ENCODE measurements around the gene RTKN2.

- no peak for TF ChIP-seq POLR2AphosphoS5 (IDR thresholded peaks at IDR 0.05; ENCODE audit: insufficient read depth in 1 of 2, low read depth in 1 of 2)
- TF ChIP-seq, protein P1, sequence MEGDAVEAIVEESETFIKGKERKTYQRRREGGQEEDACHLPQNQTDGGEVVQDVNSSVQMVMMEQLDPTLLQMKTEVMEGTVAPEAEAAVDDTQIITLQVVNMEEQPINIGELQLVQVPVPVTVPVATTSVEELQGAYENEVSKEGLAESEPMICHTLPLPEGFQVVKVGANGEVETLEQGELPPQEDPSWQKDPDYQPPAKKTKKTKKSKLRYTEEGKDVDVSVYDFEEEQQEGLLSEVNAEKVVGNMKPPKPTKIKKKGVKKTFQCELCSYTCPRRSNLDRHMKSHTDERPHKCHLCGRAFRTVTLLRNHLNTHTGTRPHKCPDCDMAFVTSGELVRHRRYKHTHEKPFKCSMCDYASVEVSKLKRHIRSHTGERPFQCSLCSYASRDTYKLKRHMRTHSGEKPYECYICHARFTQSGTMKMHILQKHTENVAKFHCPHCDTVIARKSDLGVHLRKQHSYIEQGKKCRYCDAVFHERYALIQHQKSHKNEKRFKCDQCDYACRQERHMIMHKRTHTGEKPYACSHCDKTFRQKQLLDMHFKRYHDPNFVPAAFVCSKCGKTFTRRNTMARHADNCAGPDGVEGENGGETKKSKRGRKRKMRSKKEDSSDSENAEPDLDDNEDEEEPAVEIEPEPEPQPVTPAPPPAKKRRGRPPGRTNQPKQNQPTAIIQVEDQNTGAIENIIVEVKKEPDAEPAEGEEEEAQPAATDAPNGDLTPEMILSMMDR (IDR thresholded peaks at IDR 0.05), result no peak
Observed at GRCh38 chr10:62252051-62252450, 16.6 kb downstream of the RTKN2 start.
